ENCODE measurements around the gene MLLT11. TPM values are rescaled to one million over a fixed set of nuclear protein-coding genes. Genes with fewer than 3 reads are reported as not detected.

Gene MLLT11
- 11.5 and 13.5 TPM in 2 replicates for total RNA-seq

GRCh38 chr1:151060007-151060656, at the start of gene MLLT11:
MLLT11 (plus strand) TSS chr1:151060397; CDS start chr1:151067225, 6,828 bp downstream.

GRCh38 chr1:151036356-151036755, 23.8 kb upstream of the MLLT11 start, which contains the start of gene BNIPL:
BNIPL (plus strand) TSS chr1:151036586; CDS start chr1:151036726, 140 bp downstream.

GRCh38 chr1:151047591-151047924, 12.6 kb upstream of the MLLT11 start, which contains the start of gene C1orf56:
C1orf56 (plus strand) TSS chr1:151047751; CDS start chr1:151047848, 97 bp downstream.

GRCh38 chr1:151059109-151060006, 839 bp upstream of the MLLT11 start, which contains the start of gene CDC42SE1:
CDC42SE1 (minus strand) TSS chr1:151059622; CDS start chr1:151055730, 3,892 bp downstream.

GRCh38 chr1:151070474-151071276, 10.5 kb downstream of the MLLT11 start, which contains the start of gene GABPB2:
GABPB2 (plus strand) TSS chr1:151070761; CDS start chr1:151088190, 17,429 bp downstream.

Other genes starting within 250 kb of the MLLT11 start
- gene ARNT, start 183.8 kb upstream of the MLLT11 start, total RNA-seq = 31.4 and 42.7 TPM in 2 replicates
- gene CTXND2, start 173.3 kb upstream of the MLLT11 start, total RNA-seq = not detected in 2 replicates
- 15.1 and 16.7 TPM in 2 replicates for gene SETDB1, start 134.0 kb upstream of the MLLT11 start, total RNA-seq
- gene CERS2, start 85.6 kb upstream of the MLLT11 start, total RNA-seq = 113 and 140 TPM in 2 replicates
- gene ANXA9, start 78.1 kb upstream of the MLLT11 start, total RNA-seq = 1.2 and 1.4 TPM in 2 replicates
- gene MINDY1, start 53.5 kb upstream of the MLLT11 start, total RNA-seq = 12.9 and 17.9 TPM in 2 replicates
- 4.4 and 6.6 TPM in 2 replicates for gene PRUNE1, start 51.9 kb upstream of the MLLT11 start, total RNA-seq
- gene BNIPL, start 23.8 kb upstream of the MLLT11 start, total RNA-seq = not detected in 2 replicates
- 1.9 and 2.6 TPM in 2 replicates for gene C1orf56, start 12.6 kb upstream of the MLLT11 start, total RNA-seq
- gene CDC42SE1, start 775 bp upstream of the MLLT11 start, total RNA-seq = 34.0 and 42.4 TPM in 2 replicates
- gene GABPB2, start 10.4 kb downstream of the MLLT11 start, total RNA-seq = 11.9 and 14.4 TPM in 2 replicates
- gene SEMA6C, start 86.2 kb downstream of the MLLT11 start, total RNA-seq = 1.4 and 3.4 TPM in 2 replicates
- gene TNFAIP8L2, start 96.3 kb downstream of the MLLT11 start, total RNA-seq = not detected in 2 replicates
- gene LYSMD1, start 105.5 kb downstream of the MLLT11 start, total RNA-seq = 4.9 and 8.3 TPM in 2 replicates
- gene SCNM1, start 105.7 kb downstream of the MLLT11 start, total RNA-seq = 18.6 and 29.1 TPM in 2 replicates
- not detected in 2 replicates for gene TMOD4, start 115.6 kb downstream of the MLLT11 start, total RNA-seq
- 47.3 and 58.8 TPM in 2 replicates for gene VPS72, start 129.8 kb downstream of the MLLT11 start, total RNA-seq
- 55.3 and 69.5 TPM in 2 replicates for gene PIP5K1A, start 138.2 kb downstream of the MLLT11 start, total RNA-seq
- 235 and 269 TPM in 2 replicates for gene PSMD4, start 194.3 kb downstream of the MLLT11 start, total RNA-seq
- 15.1 and 24.5 TPM in 2 replicates for gene ZNF687, start 221.9 kb downstream of the MLLT11 start, total RNA-seq